K562 (cell line): ENCODE data around the gene SPAG4. TPM values are rescaled to one million over a fixed set of nuclear protein-coding genes. Genes with fewer than 3 reads are reported as not detected.

Source experiments
- CCNT2 ChIP-seq: IDR thresholded peaks from 2 replicates; pipeline ENCODE4 v1.6.1; 2011; ENCODE audit warnings: borderline replicate concordance, low read depth, mild to moderate bottlenecking, moderate library complexity, mixed read lengths, low read length; ENCODE audit not compliant: insufficient read length; ENCODE audit errors: extremely low read depth
- CREB3L1 ChIP-seq: fragments of 450-650 bp; IDR thresholded peaks from 2 replicates; pipeline ENCODE4 v1.6.1; 2014; ENCODE audit warnings: low read depth, mild to moderate bottlenecking, moderate library complexity, borderline replicate concordance
- CSDE1 ChIP-seq, 2 experiments: fragments of 450-650 bp; IDR thresholded peaks; 2 replicates each; pipeline ENCODE4 v1.6.1; 2016; ENCODE audit warnings: mild to moderate bottlenecking in 1 of 2
- HES1 ChIP-seq: fragments of 450-650 bp; IDR thresholded peaks from 2 replicates; pipeline ENCODE4 v1.6.1; 2016; ENCODE audit warnings: low read depth, mild to moderate bottlenecking, moderate library complexity
- HIVEP1 ChIP-seq: fragments of 250-450 bp; sonication (Bioruptor Pico); IDR thresholded peaks from 2 replicates; pipeline ENCODE4 v1.4.0; 2020; ENCODE audit warnings: mild to moderate bottlenecking
- NEUROD1 ChIP-seq: fragments of 150-350 bp; IDR thresholded peaks from 2 replicates; pipeline ENCODE4 v1.6.1; 2014; ENCODE audit warnings: borderline replicate concordance, low read length, low read depth; ENCODE audit not compliant: partially characterized antibody
- POLR2AphosphoS2 ChIP-seq: IDR thresholded peaks from 2 replicates; pipeline ENCODE4 v1.6.1; 2012; ENCODE audit warnings: low read length, improper control_type of control experiment
- POLR2G ChIP-seq: fragments of 200-400 bp; formaldehyde crosslinking; IDR thresholded peaks from 2 replicates; pipeline ENCODE4 v1.6.1; 2017; ENCODE audit warnings: low read depth, mild to moderate bottlenecking, antibody characterized with exemption, low read length, moderate library complexity
- ZNF133 ChIP-seq: fragments of 250-450 bp; sonication (Bioruptor Pico); IDR thresholded peaks from 2 replicates; pipeline ENCODE4 v1.4.0; 2020; ENCODE audit warnings: mild to moderate bottlenecking
- ZNF232 ChIP-seq: sonication (generic); formaldehyde crosslinking; IDR thresholded peaks from 2 replicates; pipeline ENCODE4 v1.8.0; 2022; ENCODE audit warnings: mild to moderate bottlenecking, missing genetic modification reagents
- ZNF311 ChIP-seq: fragments of 250-450 bp; sonication (Bioruptor Pico); IDR thresholded peaks from 2 replicates; pipeline ENCODE4 v1.4.0; 2020; ENCODE audit warnings: mild to moderate bottlenecking, moderate library complexity
- ZNF408 ChIP-seq: fragments of 250-450 bp; sonication (Bioruptor Pico); IDR thresholded peaks from 2 replicates; pipeline ENCODE4 v1.4.0; 2020; ENCODE audit warnings: low read depth, mild to moderate bottlenecking, moderate library complexity
- ZNF444 ChIP-seq: fragments of 250-450 bp; sonication (Bioruptor Pico); IDR thresholded peaks from 2 replicates; pipeline ENCODE4 v1.4.0; 2020; ENCODE audit warnings: mild to moderate bottlenecking, moderate library complexity
- ZNF561 ChIP-seq: fragments of 450-650 bp; formaldehyde crosslinking; conservative IDR thresholded peaks from 2 replicates; pipeline ENCODE4 v1.4.0; 2020; ENCODE audit warnings: mild to moderate bottlenecking, moderate library complexity
- polyA plus RNA-seq, 8 experiments: library from polyadenylated mRNA; depleted of rRNA in 4 of 8; stranded (reverse) in 5 of 8; unstranded in 3 of 8; fragments of >200 nt; fragmentation: Nextera tagmentation in 2 of 8; fragmentation: Illumina TruSeq in 1 of 8; extraction: Ambion mirVana in 2 of 8; extraction: Trizol in 1 of 8; gene quantifications; 2 replicates each; pipeline versions ENCODE4 v1.2.1 to v1.2.3, GENCODE V29; 2011 to 2014; ENCODE audit warnings: inconsistent platforms in 1 of 8, missing spikeins in 1 of 8
- total RNA-seq, 7 experiments: library from RNA; depleted of rRNA in 6 of 7; stranded (reverse); fragments of >200 nt in 6 of 7; fragmentation: Illumina TruSeq in 2 of 7; extraction: Trizol in 2 of 7; gene quantifications; 2 replicates each; pipeline versions ENCODE4 v1.2.1 to v1.2.3, GENCODE V29; 2011 to 2021; ENCODE audit warnings: low replicate concordance in 1 of 7
- TF ChIP-seq, protein P1 (sequence below): fragments of 450-650 bp; formaldehyde crosslinking; IDR thresholded peaks from 2 replicates; pipeline ENCODE4 v1.4.0; 2020; ENCODE audit warnings: mild to moderate bottlenecking, moderate library complexity
- TF ChIP-seq, protein P2 (sequence below), 2 experiments: IDR thresholded peaks; 2 replicates each; pipeline ENCODE4 v1.6.1; 2011; ENCODE audit warnings: borderline replicate concordance in 1 of 2, control low read depth in 1 of 2, low read depth in 1 of 2, low read length in 1 of 2, mild to moderate bottlenecking in 1 of 2, mixed read lengths in 1 of 2, moderate library complexity in 1 of 2; ENCODE audit not compliant: insufficient read depth in 1 of 2, insufficient read length in 1 of 2, poor library complexity in 1 of 2, severe bottlenecking in 1 of 2; ENCODE audit errors: extremely low read depth in 1 of 2
- TF ChIP-seq, protein P3 (sequence below): fragments of 450-650 bp; IDR thresholded peaks from 2 replicates; pipeline ENCODE4 v1.6.1; 2018; ENCODE audit not compliant: partially characterized antibody

SPAG4 gene
- total and polyA plus RNA-seq, 9 of the 15 experiments (the other 6 are each of a cell fraction or from before 2014, with no cell fraction given) = 1.6 to 11.4 (median 4.6) TPM

GRCh38 chr20:35616465-35617396, 1.1 kb downstream of the SPAG4 start (continued):
- TF ChIP-seq, protein P1, sequence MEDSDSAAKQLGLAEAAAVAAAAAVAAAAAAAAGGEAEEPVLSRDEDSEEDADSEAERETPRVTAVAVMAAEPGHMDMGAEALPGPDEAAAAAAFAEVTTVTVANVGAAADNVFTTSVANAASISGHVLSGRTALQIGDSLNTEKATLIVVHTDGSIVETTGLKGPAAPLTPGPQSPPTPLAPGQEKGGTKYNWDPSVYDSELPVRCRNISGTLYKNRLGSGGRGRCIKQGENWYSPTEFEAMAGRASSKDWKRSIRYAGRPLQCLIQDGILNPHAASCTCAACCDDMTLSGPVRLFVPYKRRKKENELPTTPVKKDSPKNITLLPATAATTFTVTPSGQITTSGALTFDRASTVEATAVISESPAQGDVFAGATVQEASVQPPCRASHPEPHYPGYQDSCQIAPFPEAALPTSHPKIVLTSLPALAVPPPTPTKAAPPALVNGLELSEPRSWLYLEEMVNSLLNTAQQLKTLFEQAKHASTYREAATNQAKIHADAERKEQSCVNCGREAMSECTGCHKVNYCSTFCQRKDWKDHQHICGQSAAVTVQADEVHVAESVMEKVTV (CRISPR knock-in tag) = no peak
- no peak for TF ChIP-seq CSDE1 (IDR thresholded peaks at IDR 0.05)
- no peak for TF ChIP-seq ZNF311 (CRISPR knock-in tag)
- no peak for TF ChIP-seq CCNT2
- no peak for TF ChIP-seq ZNF444 (CRISPR knock-in tag)
- no peak for TF ChIP-seq NEUROD1
- TF ChIP-seq ZNF561 (CRISPR knock-in tag) = no peak
- no peak for TF ChIP-seq HES1
- TF ChIP-seq POLR2G = peak; percentile 83
- peak; percentile 45; the same call in 1 of the 2 replicates for TF ChIP-seq CREB3L1
- no peak for TF ChIP-seq POLR2AphosphoS2
- no peak for TF ChIP-seq ZNF232
- TF ChIP-seq, protein P2, sequence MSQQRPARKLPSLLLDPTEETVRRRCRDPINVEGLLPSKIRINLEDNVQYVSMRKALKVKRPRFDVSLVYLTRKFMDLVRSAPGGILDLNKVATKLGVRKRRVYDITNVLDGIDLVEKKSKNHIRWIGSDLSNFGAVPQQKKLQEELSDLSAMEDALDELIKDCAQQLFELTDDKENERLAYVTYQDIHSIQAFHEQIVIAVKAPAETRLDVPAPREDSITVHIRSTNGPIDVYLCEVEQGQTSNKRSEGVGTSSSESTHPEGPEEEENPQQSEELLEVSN (IDR thresholded peaks at IDR 0.05; ENCODE audit: borderline replicate concordance in 1 of 2, extremely low read depth in 1 of 2, insufficient read depth in 1 of 2, insufficient read length in 1 of 2, low read depth in 1 of 2, low read length in 1 of 2, poor library complexity in 1 of 2, severe bottlenecking in 1 of 2) = no peak
- TF ChIP-seq ZNF133 (CRISPR knock-in tag) = no peak
- no peak for TF ChIP-seq HIVEP1 (CRISPR knock-in tag)
- TF ChIP-seq ZNF408 (CRISPR knock-in tag) = no peak
- TF ChIP-seq, protein P3, sequence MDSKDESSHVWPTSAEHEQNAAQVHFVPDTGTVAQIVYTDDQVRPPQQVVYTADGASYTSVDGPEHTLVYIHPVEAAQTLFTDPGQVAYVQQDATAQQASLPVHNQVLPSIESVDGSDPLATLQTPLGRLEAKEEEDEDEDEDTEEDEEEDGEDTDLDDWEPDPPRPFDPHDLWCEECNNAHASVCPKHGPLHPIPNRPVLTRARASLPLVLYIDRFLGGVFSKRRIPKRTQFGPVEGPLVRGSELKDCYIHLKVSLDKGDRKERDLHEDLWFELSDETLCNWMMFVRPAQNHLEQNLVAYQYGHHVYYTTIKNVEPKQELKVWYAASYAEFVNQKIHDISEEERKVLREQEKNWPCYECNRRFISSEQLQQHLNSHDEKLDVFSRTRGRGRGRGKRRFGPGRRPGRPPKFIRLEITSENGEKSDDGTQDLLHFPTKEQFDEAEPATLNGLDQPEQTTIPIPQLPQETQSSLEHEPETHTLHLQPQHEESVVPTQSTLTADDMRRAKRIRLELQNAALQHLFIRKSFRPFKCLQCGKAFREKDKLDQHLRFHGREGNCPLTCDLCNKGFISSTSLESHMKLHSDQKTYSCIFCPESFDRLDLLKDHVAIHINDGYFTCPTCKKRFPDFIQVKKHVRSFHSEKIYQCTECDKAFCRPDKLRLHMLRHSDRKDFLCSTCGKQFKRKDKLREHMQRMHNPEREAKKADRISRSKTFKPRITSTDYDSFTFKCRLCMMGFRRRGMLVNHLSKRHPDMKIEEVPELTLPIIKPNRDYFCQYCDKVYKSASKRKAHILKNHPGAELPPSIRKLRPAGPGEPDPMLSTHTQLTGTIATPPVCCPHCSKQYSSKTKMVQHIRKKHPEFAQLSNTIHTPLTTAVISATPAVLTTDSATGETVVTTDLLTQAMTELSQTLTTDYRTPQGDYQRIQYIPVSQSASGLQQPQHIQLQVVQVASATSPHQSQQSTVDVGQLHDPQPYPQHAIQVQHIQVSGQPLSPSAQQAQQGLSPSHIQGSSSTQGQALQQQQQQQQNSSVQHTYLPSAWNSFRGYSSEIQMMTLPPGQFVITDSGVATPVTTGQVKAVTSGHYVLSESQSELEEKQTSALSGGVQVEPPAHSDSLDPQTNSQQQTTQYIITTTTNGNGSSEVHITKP = no peak
